H9 (cell line): ENCODE results near the gene HEATR9. TPM values are rescaled to one million over a fixed set of nuclear protein-coding genes. Genes with fewer than 3 reads are reported as not detected.

ENCODE experiments used
- DNase-seq: peaks from one replicate; pipeline ENCODE4 v3.0.0-alpha.2; 2017
- H2AFZ ChIP-seq: one replicate; pipeline ENCODE4 v1.6.1; 2013; ENCODE audit warnings: mild to moderate bottlenecking, low read length, control low read depth, moderate library complexity
- H2AK5ac ChIP-seq: 2 replicates; pipeline ENCODE4 v1.6.1; 2013; ENCODE audit warnings: low read length, control low read depth, mixed read lengths; ENCODE audit not compliant: insufficient read length
- H2BK120ac ChIP-seq: one replicate; pipeline ENCODE4 v1.6.1; 2013; ENCODE audit warnings: low read depth, mild to moderate bottlenecking, low read length, control low read depth, inconsistent platforms; ENCODE audit not compliant: poor library complexity, severe bottlenecking
- H2BK12ac ChIP-seq: 2 replicates; pipeline ENCODE4 v1.6.1; 2013; ENCODE audit warnings: low read length, control low read depth, mixed read lengths, low read depth; ENCODE audit not compliant: insufficient read length
- H2BK15ac ChIP-seq: 2 replicates; pipeline ENCODE4 v1.6.1; 2013; ENCODE audit warnings: low read depth, low read length, control low read depth
- H2BK20ac ChIP-seq: one replicate; pipeline ENCODE4 v1.6.1; 2013; ENCODE audit warnings: low read depth, mild to moderate bottlenecking, low read length, control low read depth, inconsistent platforms; ENCODE audit not compliant: poor library complexity, severe bottlenecking
- H2BK5ac ChIP-seq: 2 replicates; pipeline ENCODE4 v1.6.1; 2013; ENCODE audit warnings: low read length, control low read depth, mixed read lengths; ENCODE audit not compliant: insufficient read length
- H3K14ac ChIP-seq: 2 replicates; pipeline ENCODE4 v1.6.1; 2013; ENCODE audit warnings: low read length, control low read depth; ENCODE audit not compliant: insufficient read depth
- H3K18ac ChIP-seq: 2 replicates; pipeline ENCODE4 v1.6.1; 2013; ENCODE audit warnings: low read depth, mild to moderate bottlenecking, mixed read lengths, low read length, control low read depth; ENCODE audit not compliant: insufficient read length
- H3K23ac ChIP-seq: 2 replicates; pipeline ENCODE4 v1.6.1; 2013; ENCODE audit warnings: low read length, control low read depth, mixed read lengths, low read depth; ENCODE audit not compliant: insufficient read length
- H3K23me2 ChIP-seq: 2 replicates; pipeline ENCODE4 v1.6.1; 2013; ENCODE audit warnings: low read depth, mild to moderate bottlenecking, mixed read lengths, low read length, control low read depth; ENCODE audit not compliant: insufficient read length, poor library complexity, severe bottlenecking
- H3K27ac ChIP-seq: 2 replicates; pipeline ENCODE4 v1.5.1; 2013; ENCODE audit warnings: low read length, control low read depth, mixed read lengths, low read depth; ENCODE audit not compliant: insufficient read length
- H3K27me3 ChIP-seq: 2 replicates; pipeline ENCODE4 v1.6.1; 2013; ENCODE audit warnings: low read length, control low read depth, inconsistent platforms; ENCODE audit not compliant: insufficient read depth
- H3K4ac ChIP-seq: 2 replicates; pipeline ENCODE4 v1.6.1; 2013; ENCODE audit warnings: low read depth, mild to moderate bottlenecking, control low read depth, inconsistent platforms, low read length, moderate library complexity
- H3K4me1 ChIP-seq: 2 replicates; pipeline ENCODE4 v1.6.1; 2013; ENCODE audit warnings: low read length, control low read depth, inconsistent platforms; ENCODE audit not compliant: insufficient read depth
- H3K4me2 ChIP-seq: 2 replicates; pipeline ENCODE4 v1.6.1; 2013; ENCODE audit warnings: low read length, control low read depth, mixed read lengths; ENCODE audit not compliant: insufficient read length, insufficient read depth
- H3K56ac ChIP-seq: 2 replicates; pipeline ENCODE4 v1.6.1; 2013; ENCODE audit warnings: low read depth, mild to moderate bottlenecking, mixed read lengths, low read length, control low read depth; ENCODE audit not compliant: insufficient read length
- H3K79me1 ChIP-seq: 2 replicates; pipeline ENCODE4 v1.6.1; 2013; ENCODE audit warnings: low read depth, mild to moderate bottlenecking, moderate library complexity, low read length, control low read depth, inconsistent platforms; ENCODE audit not compliant: insufficient read depth, poor library complexity, severe bottlenecking
- H3K79me2 ChIP-seq: 2 replicates; pipeline ENCODE4 v1.6.1; 2013; ENCODE audit warnings: low read length, control low read depth, inconsistent platforms; ENCODE audit not compliant: insufficient read depth
- H3K9ac ChIP-seq: 2 replicates; pipeline ENCODE4 v1.6.1; 2013; ENCODE audit warnings: low read length, control low read depth, mixed read lengths; ENCODE audit not compliant: insufficient read length; ENCODE audit errors: extremely low read depth
- H3K9me3 ChIP-seq: one replicate; pipeline ENCODE4 v1.6.1; 2013; ENCODE audit warnings: low read depth, low read length, inconsistent platforms; ENCODE audit not compliant: control insufficient read depth
- H3T11ph ChIP-seq: one replicate; pipeline ENCODE4 v1.6.1; 2013; ENCODE audit warnings: mild to moderate bottlenecking, low read length, control low read depth, inconsistent platforms
- H4K20me1 ChIP-seq: one replicate; pipeline ENCODE4 v1.6.1; 2013; ENCODE audit not compliant: control insufficient read depth, insufficient read length, insufficient read depth
- H4K5ac ChIP-seq: 2 replicates; pipeline ENCODE4 v1.6.1; 2013; ENCODE audit warnings: low read depth, mild to moderate bottlenecking, mixed read lengths, low read length, control low read depth; ENCODE audit not compliant: insufficient read length
- H4K8ac ChIP-seq: replicated peaks from 2 replicates; pipeline ENCODE4 v1.6.1; 2013; ENCODE audit warnings: low read length, control low read depth, mixed read lengths, low read depth; ENCODE audit not compliant: insufficient read length
- H4K91ac ChIP-seq: 2 replicates; pipeline ENCODE4 v1.6.1; 2013; ENCODE audit warnings: low read depth, mild to moderate bottlenecking, moderate library complexity, mixed read lengths, low read length, control low read depth; ENCODE audit not compliant: insufficient read length
- H3K27ac Mint-ChIP-seq, 3 experiments: 2 replicates in 2 of 3; 3 replicates in 1 of 3; pipeline ENCODE4 v1.8.0; 2020 to 2021; ENCODE audit warnings: mixed read lengths in 3 of 3, mild to moderate bottlenecking in 1 of 3, moderate library complexity in 1 of 3
- H3K27me3 Mint-ChIP-seq: 2 replicates; pipeline ENCODE4 v1.8.0; 2021; ENCODE audit warnings: low read depth, mild to moderate bottlenecking, moderate library complexity, mixed read lengths
- H3K36me3 Mint-ChIP-seq, 3 experiments: 2 replicates in 2 of 3; 3 replicates in 1 of 3; pipeline ENCODE4 v1.8.0; 2020 to 2021; ENCODE audit warnings: low read depth in 3 of 3, mixed read lengths in 3 of 3; ENCODE audit not compliant: insufficient read depth in 1 of 3
- H3K4me1 Mint-ChIP-seq, 2 experiments: 2 replicates each; pipeline ENCODE4 v1.8.0; 2020; ENCODE audit warnings: mixed read lengths in 2 of 2
- H3K4me3 Mint-ChIP-seq, 2 experiments: 2 replicates in 1 of 2; 3 replicates in 1 of 2; pipeline ENCODE4 v1.8.0; 2020 to 2021; ENCODE audit warnings: mild to moderate bottlenecking in 2 of 2, mixed read lengths in 2 of 2, moderate library complexity in 1 of 2
- H3K9me3 Mint-ChIP-seq, 2 experiments: 2 replicates in 1 of 2; 3 replicates in 1 of 2; pipeline ENCODE4 v1.8.0; 2020; ENCODE audit warnings: mild to moderate bottlenecking in 2 of 2, mixed read lengths in 2 of 2, moderate library complexity in 1 of 2
- CTCF ChIP-seq: fragments of 200-600 bp; sonication (generic); conservative IDR thresholded peaks from 3 replicates; pipeline ENCODE4 v1.8.0; 2021; ENCODE audit warnings: antibody characterized with exemption, mild to moderate bottlenecking
- WGBS: extraction: QIAGEN DNeasy Blood & Tissue Kit; methylation state at CpG from one replicate; pipeline ENCODE4 v1.1.7; 2013; ENCODE audit warnings: missing lambda C conversion rate, low lambda C conversion rate, mixed read lengths; ENCODE audit not compliant: insufficient read length; ENCODE audit errors: extremely low coverage; 5-methylcytosine and 5-hydroxymethylcytosine counted together
- total RNA-seq: library from RNA; stranded (reverse); gene quantifications from 2 replicates; pipeline ENCODE4 v1.2.1, GENCODE V29; 2021

The HEATR9 gene
- total RNA-seq, 1 experiment from 2014 or later, result not detected

- no CpG with 5 or more reads among the region's 1 CpG for WGBS
- H3K27ac Mint-ChIP-seq, result no peak overlapping the region
- Histone ChIP-seq H3K14ac (no peak overlapping the region), H2BK20ac (no peak overlapping the region), H3K4me2 (no peak overlapping the region), H3K56ac (no peak overlapping the region), H4K8ac (no peak overlapping the region), H3K9me3 (no peaks in the 10 kb centered on the region), H2AK5ac (no peak overlapping the region), H4K5ac (no peak overlapping the region), H3K23me2 (no peaks in the 10 kb centered on the region), H2AFZ (no peak overlapping the region), H3K79me2 (no peaks in the 10 kb centered on the region), H3K9ac (no peak overlapping the region), H4K20me1 (no peaks in the 10 kb centered on the region), H3K23ac (no peak overlapping the region), H3K27ac (no peak overlapping the region), H3T11ph (no peak overlapping the region), H2BK12ac (no peak overlapping the region), H2BK15ac (no peak overlapping the region), H3K4me1 (no peaks in the 10 kb centered on the region), H3K79me1 (no peaks in the 10 kb centered on the region), H2BK120ac (no peak overlapping the region), H4K91ac (no peak overlapping the region), H3K27me3 (no peaks in the 10 kb centered on the region), H3K4ac (no peak overlapping the region), H2BK5ac (no peak overlapping the region), H3K18ac (no peak overlapping the region)
- no peak overlapping the region for H3K4me3 Mint-ChIP-seq
- TF ChIP-seq CTCF, result no peak
- H3K36me3 Mint-ChIP-seq, result no peaks in the 10 kb centered on the region; a peak in 1 of 7 replicates
- peaks cover 5 to 8% of the 10 kb centered on the region in 2 experiments; a peak in 3 of 4 replicates for H3K4me1 Mint-ChIP-seq
- H3K27me3 Mint-ChIP-seq, result no peaks in the 10 kb centered on the region; the same call in 1 of the 2 replicates
- no peak for DNase-seq
- no peaks in the 10 kb centered on the region for H3K9me3 Mint-ChIP-seq
Measured at GRCh38 chr17:35866341-35866950, 2.2 kb downstream of the HEATR9 start.
